HepG2 (cell line): ENCODE results near the gene ANKRD49. TPM values are rescaled to one million over a fixed set of nuclear protein-coding genes. Genes with fewer than 3 reads are reported as not detected.

Experiments
- ATAC-seq: fragments of 200-7000 bp; cut with Tn5 transposase; 3 replicates; pipeline ENCODE4 v1.9.1; 2020; ENCODE audit warnings: mild to moderate bottlenecking, moderate library complexity
- BruUV-seq: library from RNA; stranded (reverse); fragments of 400-500 nt; replicated peaks from 2 replicates; lab custom pipeline; 2021; lab: Mats Ljungman, UMichigan
- CTCF ChIA-PET: fragments of 300-600 bp; formaldehyde crosslinking; extraction: SDS; loops from one replicate; lab custom pipeline; 2021; ENCODE audit warnings: low total read pairs, inconsistent platforms, low intra/inter-chr PET ratio; lab: Yijun Ruan, JAX
- POLR2A ChIA-PET: fragments of 350-600 bp; sonication (Branson Sonifier 250); formaldehyde crosslinking; loops from one replicate; lab custom pipeline; 2020; ENCODE audit warnings: antibody characterized with exemption, inconsistent platforms; lab: Yijun Ruan, JAX
- DNase-seq: peaks from one replicate; pipeline ENCODE4 v3.0.0-alpha.2; 2015; ENCODE audit warnings: low spot score
- FAIRE-seq: peaks from 3 replicates; lab custom pipeline; 2011; peaks lifted over from hg19 to GRCh38; lab: Jason Lieb, UNC
- H2AFZ ChIP-seq: one replicate; pipeline ENCODE4 v1.6.1; 2011; ENCODE audit warnings: low read length, inconsistent platforms
- H3K27ac ChIP-seq: fragments of 300-600 bp; 3 replicates; pipeline ENCODE4 v1.8.0; 2011; ENCODE audit warnings: mixed run types, mild to moderate bottlenecking, mixed read lengths, low read length, inconsistent platforms; ENCODE audit not compliant: insufficient read depth; ENCODE audit errors: extremely low read length
- H3K27me3 ChIP-seq, 2 experiments: fragments of 200-600 bp in 1 of 2; 2 replicates in 1 of 2; 3 replicates in 1 of 2; pipeline versions ENCODE4 v1.6.0 to v1.8.0; 2011; ENCODE audit warnings: low read length in 2 of 2, mild to moderate bottlenecking in 2 of 2, moderate library complexity in 2 of 2, inconsistent platforms in 1 of 2; ENCODE audit not compliant: insufficient read depth in 2 of 2, control insufficient read depth in 1 of 2
- H3K36me3 ChIP-seq, 2 experiments: fragments of 200-600 bp in 1 of 2; replicated peaks in 1 of 2; 2 replicates in 1 of 2; 3 replicates in 1 of 2; pipeline versions ENCODE4 v1.5.1 to v1.8.0; 2011; ENCODE audit warnings: low read length in 2 of 2, inconsistent platforms in 1 of 2; ENCODE audit not compliant: insufficient read depth in 2 of 2, control insufficient read depth in 1 of 2
- H3K4me1 ChIP-seq: 2 replicates; pipeline ENCODE4 v1.5.1; 2012; ENCODE audit warnings: low read length, inconsistent platforms; ENCODE audit not compliant: insufficient read depth
- H3K4me2 ChIP-seq: 2 replicates; pipeline ENCODE4 v1.6.0; 2011; ENCODE audit warnings: low read depth, low read length, inconsistent platforms
- H3K4me3 ChIP-seq, 3 experiments: fragments of 200-600 bp in 1 of 3; sonication (generic), shearing (Covaris generic) in 1 of 3; replicated peaks in 1 of 3; 2 replicates each; pipeline ENCODE4 v1.5.1; 2011 to 2016; ENCODE audit warnings: low read length in 3 of 3, inconsistent platforms in 2 of 3, low read depth in 2 of 3, mild to moderate bottlenecking in 2 of 3, control low read depth in 1 of 3, mixed read lengths in 1 of 3; ENCODE audit not compliant: insufficient read depth in 1 of 3
- H3K79me2 ChIP-seq: one replicate; pipeline ENCODE4 v1.6.1; 2011; ENCODE audit warnings: low read length, inconsistent platforms; ENCODE audit not compliant: insufficient read depth
- H3K9ac ChIP-seq: 2 replicates; pipeline ENCODE4 v1.6.0; 2011; ENCODE audit warnings: mild to moderate bottlenecking, low read depth, low read length, inconsistent platforms; ENCODE audit not compliant: insufficient read depth
- H3K9me3 ChIP-seq: 2 replicates; pipeline ENCODE4 v1.5.1; 2012; ENCODE audit warnings: mild to moderate bottlenecking, low read length
- H4K20me1 ChIP-seq: 2 replicates; pipeline ENCODE4 v1.6.0; 2011; ENCODE audit warnings: inconsistent platforms, mild to moderate bottlenecking, low read length, moderate library complexity; ENCODE audit not compliant: insufficient read depth
- AGO1 ChIP-seq: fragments of 200-400 bp; formaldehyde crosslinking; IDR thresholded peaks from 2 replicates; pipeline ENCODE4 v1.6.1; 2017; ENCODE audit warnings: mild to moderate bottlenecking, low read depth, low read length, moderate library complexity; ENCODE audit not compliant: poor library complexity, severe bottlenecking
- CEBPB ChIP-seq: IDR thresholded peaks from 2 replicates; pipeline ENCODE4 v1.6.1; 2011; ENCODE audit warnings: low read depth, low read length, improper control_type of control experiment, borderline replicate concordance
- HIVEP1 ChIP-seq: sonication (generic); formaldehyde crosslinking; IDR thresholded peaks from 2 replicates; pipeline ENCODE4 v1.4.0; 2020; ENCODE audit warnings: mild to moderate bottlenecking, missing genetic modification reagents
- HNRNPUL1 ChIP-seq: fragments of 200-400 bp; formaldehyde crosslinking; IDR thresholded peaks from 2 replicates; pipeline ENCODE4 v1.6.1; 2017; ENCODE audit warnings: low read depth, mild to moderate bottlenecking, low read length, moderate library complexity
- KDM4B ChIP-seq: sonication (generic); formaldehyde crosslinking; IDR thresholded peaks from 2 replicates; pipeline ENCODE4 v1.4.0; 2020; ENCODE audit warnings: missing genetic modification reagents
- KLF12 ChIP-seq: sonication (generic); formaldehyde crosslinking; IDR thresholded peaks from 2 replicates; pipeline ENCODE4 v1.4.0; 2020; ENCODE audit warnings: missing genetic modification reagents, borderline replicate concordance
- MIER2 ChIP-seq: IDR thresholded peaks from 2 replicates; pipeline ENCODE4 v1.6.1; 2016; ENCODE audit warnings: missing biosample characterization, missing genetic modification reagents
- PHB2 ChIP-seq: fragments of 450-650 bp; IDR thresholded peaks from 2 replicates; pipeline ENCODE4 v1.6.1; 2018; ENCODE audit not compliant: partially characterized antibody
- PRMT3 ChIP-seq: sonication (generic); formaldehyde crosslinking; IDR thresholded peaks from 2 replicates; pipeline ENCODE4 v1.8.1; 2022; ENCODE audit warnings: low read depth, mild to moderate bottlenecking, moderate library complexity, missing genetic modification reagents, borderline replicate concordance
- ZNF34 ChIP-seq: sonication (generic); formaldehyde crosslinking; IDR thresholded peaks from 2 replicates; pipeline ENCODE4 v1.4.0; 2020; ENCODE audit warnings: mild to moderate bottlenecking, missing genetic modification reagents, borderline replicate concordance
- ZNF547 ChIP-seq: sonication (generic); formaldehyde crosslinking; IDR thresholded peaks from 2 replicates; pipeline ENCODE4 v1.5.1; 2020; ENCODE audit warnings: mild to moderate bottlenecking, missing genetic modification reagents
- WGBS: methylation state at CpG from one replicate; pipeline ENCODE4 v1.1.6; 2017; ENCODE audit warnings: low lambda C conversion rate; 5-methylcytosine and 5-hydroxymethylcytosine counted together
- in situ Hi-C: cut with HindIII; loops from 2 replicates; pipeline ENCODE4 v1.10.0; 2017; ENCODE audit warnings: low pct_unique_long_range_greater_than_20kb; ENCODE audit not compliant: extremely low pct_ligation_motif_present
- intact Hi-C: fragments of 100-400 bp; cut with micrococcal nuclease; formaldehyde crosslinking; loops from one replicate; pipeline ENCODE4 v1.10.0; 2022; ENCODE audit not compliant: unreplicated experiment
- polyA plus RNA-seq, 8 experiments: library from polyadenylated mRNA; depleted of rRNA in 3 of 8; stranded (reverse) in 7 of 8; unstranded in 1 of 8; fragments of >200 nt; fragmentation: Illumina TruSeq in 4 of 8; extraction: Trizol in 4 of 8; gene quantifications; 2 replicates each; pipeline versions ENCODE4 v1.2.1 to v1.2.3, GENCODE V29; 2011 to 2016; ENCODE audit warnings: low read depth in 4 of 8, missing spikeins in 1 of 8, mixed read lengths in 1 of 8; ENCODE audit not compliant: insufficient read depth in 1 of 8
- total RNA-seq, 5 experiments: library from RNA; depleted of rRNA; stranded (reverse); fragments of >200 nt; fragmentation: Illumina TruSeq; extraction: Trizol; gene quantifications; 2 replicates each; pipeline ENCODE4 v1.2.3, GENCODE V29; 2016; ENCODE audit warnings: low read depth in 1 of 5

The ANKRD49 gene
- total and polyA plus RNA-seq, 2 of the 13 experiments (the other 11 are each of a cell fraction or from before 2014, with no cell fraction given): 14.2 to 14.3 TPM

DNA sequence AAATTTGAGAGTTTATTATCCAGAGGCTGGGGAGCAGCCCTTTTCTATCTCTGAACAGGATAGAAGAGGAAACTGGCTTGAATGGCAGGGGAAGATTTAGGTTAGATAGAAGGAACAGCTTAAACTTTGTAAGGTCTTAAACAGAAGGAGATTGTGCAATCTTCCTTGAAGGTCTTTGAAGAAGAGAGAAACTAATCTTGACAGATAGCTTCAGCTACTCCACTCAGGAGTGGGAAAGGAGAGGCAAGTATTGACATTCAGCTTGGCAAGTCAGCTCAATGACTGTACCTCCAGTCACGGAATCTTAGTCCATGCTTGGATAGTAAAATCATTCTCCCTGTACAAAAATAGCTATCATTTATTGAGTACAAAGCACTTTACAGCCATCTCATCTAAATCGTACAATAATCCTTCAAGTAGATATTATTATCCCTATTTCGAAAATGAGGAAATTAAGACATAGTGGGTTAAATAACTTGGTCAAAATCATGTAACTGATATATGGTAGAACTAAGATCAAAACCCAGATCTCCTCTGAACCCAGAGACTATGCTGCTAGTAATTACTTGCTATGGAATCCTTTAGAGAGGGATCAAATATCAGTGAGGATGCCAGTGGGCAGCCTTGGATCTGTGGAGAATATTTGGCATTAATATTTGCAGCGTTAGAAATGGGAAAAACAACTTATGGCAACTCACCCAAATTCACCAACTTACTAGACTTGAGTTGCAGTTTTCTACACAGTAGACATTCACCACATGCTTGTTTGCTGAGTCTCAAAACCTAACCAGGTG, 33.1 kb downstream of the ANKRD49 start:
- Histone ChIP-seq H3K79me2 (no peaks in the 10 kb centered on the region), H3K4me1 (no peaks in the 10 kb centered on the region), H3K4me3 (no peak overlapping the region), H3K27me3 (0 out of 5 replicates have a peak, but pooled peaks cover 0 to 2% of the 10 kb centered on the region in 2 experiments), H2AFZ (no peak overlapping the region), H4K20me1 (no peaks in the 10 kb centered on the region), H3K36me3 (no peaks in the 10 kb centered on the region), H3K9ac (no peak overlapping the region), H3K9me3 (no peaks in the 10 kb centered on the region), H3K4me2 (no peak overlapping the region), H3K27ac (no peak overlapping the region)
- 2% methylated on average over 4 of the region's 4 CpGs for WGBS
- TF ChIP-seq AGO1: no peak
- no peak for TF ChIP-seq PHB2
- TF ChIP-seq ZNF34 (CRISPR knock-in tag): no peak
- TF ChIP-seq HNRNPUL1: no peak
- peak; percentile 55; the same call in 1 of the 2 replicates for TF ChIP-seq CEBPB
- ChIA-PET POLR2A (no interaction called here), CTCF (no interaction called here)
- no peak for FAIRE-seq
- in situ Hi-C loops: no loop called here
- intact Hi-C loops: no loop called here
- BruUV-seq: no TSS peak
- DNase-seq: no peak
- no peak for ATAC-seq

DNA sequence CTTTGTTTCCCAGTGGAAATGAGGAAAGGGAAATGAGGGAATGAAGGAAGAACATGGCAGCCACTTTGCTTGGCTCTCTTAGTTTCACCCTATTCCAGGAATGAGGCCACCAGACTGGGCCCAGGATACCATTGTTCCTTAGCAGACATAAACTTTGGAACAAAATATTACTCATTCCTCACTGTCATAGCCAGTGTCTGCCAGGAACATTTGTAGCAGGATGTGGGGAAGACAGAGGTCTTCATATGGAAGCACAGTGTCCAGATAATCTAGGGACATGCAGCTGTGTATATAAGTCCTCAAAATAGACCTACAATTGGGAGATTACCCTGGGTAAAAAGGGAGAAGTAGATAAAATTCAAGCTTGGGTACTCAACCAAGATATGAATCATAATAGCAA, 34.8 kb downstream of the ANKRD49 start:
- in situ Hi-C loops: no loop called here
- ChIA-PET POLR2A (no interaction called here), CTCF (no interaction called here)

More for the DNA sequence above, 34.8 kb downstream of the ANKRD49 start:
- DNase-seq: no peak
- no peaks in the 10 kb centered on the region for H4K20me1 ChIP-seq
- H3K79me2 ChIP-seq: no peaks in the 10 kb centered on the region
- no peak overlapping the region for H3K27ac ChIP-seq
- H3K4me3 ChIP-seq: no peak overlapping the region
- no peaks in the 10 kb centered on the region for H3K4me1 ChIP-seq
- no peak for ATAC-seq
- H3K4me2 ChIP-seq: no peak overlapping the region
- no peak for FAIRE-seq
- H3K36me3 ChIP-seq: no peaks in the 10 kb centered on the region
- H3K9me3 ChIP-seq: no peaks in the 10 kb centered on the region
- intact Hi-C loops: no loop called here
- H2AFZ ChIP-seq: no peak overlapping the region
- H3K9ac ChIP-seq: no peak overlapping the region
- no TSS peak for BruUV-seq
- TF ChIP-seq KLF12 (CRISPR knock-in tag) (no peak), MIER2 (CRISPR knock-in tag) (no peak), HIVEP1 (no peak), PRMT3 (CRISPR knock-in tag) (no peak), KDM4B (CRISPR knock-in tag) (no peak), ZNF547 (CRISPR knock-in tag) (no peak)
- H3K27me3 ChIP-seq: 0 out of 5 replicates have a peak, but pooled peaks cover 0 to 2% of the 10 kb centered on the region in 2 experiments
